Raji (cell line): ENCODE data around the gene KDM1B.

Source experiments
- POLR2A ChIP-seq: IDR thresholded peaks from 2 replicates; pipeline ENCODE4 v1.6.1; 2011; ENCODE audit warnings: low read depth, low read length, control low read depth; ENCODE audit not compliant: insufficient read depth

KDM1B gene

GRCh38 chr6:18139935-18140621 is 15.1 kb upstream of the KDM1B start:
- no peak for TF ChIP-seq POLR2A

GRCh38 chr6:18141805-18142590 is 13.2 kb upstream of the KDM1B start:
- no peak for TF ChIP-seq POLR2A

- TF ChIP-seq POLR2A = no peak
These were observed 12.7 kb upstream of the KDM1B start for GRCh38 chr6:18142591-18142861.

- no peak for TF ChIP-seq POLR2A
These were observed 8.1 kb upstream of the KDM1B start for GRCh38 chr6:18147160-18147559.

GRCh38 chr6:18147616-18148015 is 7.6 kb upstream of the KDM1B start:
- TF ChIP-seq POLR2A = no peak

- TF ChIP-seq POLR2A = no peak
These were observed 6.8 kb upstream of the KDM1B start for GRCh38 chr6:18148304-18149025.

GRCh38 chr6:18151801-18152200 is 3.4 kb upstream of the KDM1B start:
- no peak for TF ChIP-seq POLR2A

GRCh38 chr6:18153311-18153703 is 1.9 kb upstream of the KDM1B start:
- no peak for TF ChIP-seq POLR2A

GRCh38 chr6:18154507-18155149 is 594 bp upstream of the KDM1B start, which contains the start of gene TPMT:
TPMT (minus strand) TSS chr6:18155077; CDS start chr6:18149127, 5,950 bp downstream.
- TF ChIP-seq POLR2A = peak; percentile 47; the same call in 1 of the 2 replicates

- TF ChIP-seq POLR2A = no peak
These were observed 721 bp downstream of the KDM1B start for GRCh38 chr6:18155864-18156421.

- TF ChIP-seq POLR2A = no peak
These were observed 5.7 kb downstream of the KDM1B start for GRCh38 chr6:18160911-18161310.

GRCh38 chr6:18161431-18161830 is 6.2 kb downstream of the KDM1B start:
- TF ChIP-seq POLR2A = no peak

- no peak for TF ChIP-seq POLR2A
These were observed 7.2 kb downstream of the KDM1B start for GRCh38 chr6:18162401-18162800.

- no peak for TF ChIP-seq POLR2A
These were observed 10.5 kb downstream of the KDM1B start for GRCh38 chr6:18165751-18166150.
